Epithelial cell of esophagus (primary cell): Measurements from ENCODE around the gene STK38.

ENCODE experiments used
- DNase-seq: peaks from one replicate; pipeline ENCODE4 v3.0.0; 2010; ENCODE audit warnings: low read depth
- H3K4me3 ChIP-seq: 2 replicates; pipeline ENCODE4 v1.5.1; 2011; ENCODE audit warnings: mild to moderate bottlenecking, low read length, control low read depth
- CTCF ChIP-seq: IDR thresholded peaks from 2 replicates; pipeline ENCODE4 v1.5.1; 2011; ENCODE audit warnings: low read depth, mild to moderate bottlenecking, low read length, control low read depth, inconsistent platforms; ENCODE audit not compliant: insufficient read depth; ENCODE audit errors: missing control alignments

Gene STK38

GRCh38 chr6:36508532-36508931, 38.7 kb downstream of the STK38 start:
- DNase-seq = no peak
- no peak for TF ChIP-seq CTCF
- H3K4me3 ChIP-seq = no peak overlapping the region

- no peak for DNase-seq
- no peak for TF ChIP-seq CTCF
- H3K4me3 ChIP-seq = no peak overlapping the region
Observed at GRCh38 chr6:36506611-36507010, 40.7 kb downstream of the STK38 start.

- no peak for DNase-seq
Observed at GRCh38 chr6:36505744-36506534, 41.3 kb downstream of the STK38 start.

GRCh38 chr6:36504982-36505381, 42.3 kb downstream of the STK38 start:
- no peak for DNase-seq
- no peak overlapping the region for H3K4me3 ChIP-seq
- TF ChIP-seq CTCF = no peak

More at GRCh38 chr6:36505744-36506534, 41.3 kb downstream of the STK38 start:
- no peak for TF ChIP-seq CTCF
- H3K4me3 ChIP-seq = no peak overlapping the region

GRCh38 chr6:36504181-36504580, 43.1 kb downstream of the STK38 start:
- no peak for TF ChIP-seq CTCF
- no peak for DNase-seq
- no peak overlapping the region for H3K4me3 ChIP-seq

- H3K4me3 ChIP-seq = no peak overlapping the region
- DNase-seq = no peak
- TF ChIP-seq CTCF = no peak
Observed at GRCh38 chr6:36501686-36502085, 45.6 kb downstream of the STK38 start.

GRCh38 chr6:36499918-36500317, 47.4 kb downstream of the STK38 start:
- no peak overlapping the region for H3K4me3 ChIP-seq
- no peak for TF ChIP-seq CTCF

More at GRCh38 chr6:36499918-36500317, 47.4 kb downstream of the STK38 start:
- no peak for DNase-seq
